GM21576 (cell line): ENCODE data around the gene CYTIP.
A peak's percentile ranks its signal among the peaks of the same experiment; 100 is the strongest.

ENCODE experiments used
- ATAC-seq: cut with Tn5 transposase; IDR thresholded peaks from one replicate; pipeline ENCODE4 v1.9.1; 2021; ENCODE audit warnings: mild to moderate bottlenecking, moderate library complexity; ENCODE audit not compliant: unreplicated experiment

CYTIP gene

DNA sequence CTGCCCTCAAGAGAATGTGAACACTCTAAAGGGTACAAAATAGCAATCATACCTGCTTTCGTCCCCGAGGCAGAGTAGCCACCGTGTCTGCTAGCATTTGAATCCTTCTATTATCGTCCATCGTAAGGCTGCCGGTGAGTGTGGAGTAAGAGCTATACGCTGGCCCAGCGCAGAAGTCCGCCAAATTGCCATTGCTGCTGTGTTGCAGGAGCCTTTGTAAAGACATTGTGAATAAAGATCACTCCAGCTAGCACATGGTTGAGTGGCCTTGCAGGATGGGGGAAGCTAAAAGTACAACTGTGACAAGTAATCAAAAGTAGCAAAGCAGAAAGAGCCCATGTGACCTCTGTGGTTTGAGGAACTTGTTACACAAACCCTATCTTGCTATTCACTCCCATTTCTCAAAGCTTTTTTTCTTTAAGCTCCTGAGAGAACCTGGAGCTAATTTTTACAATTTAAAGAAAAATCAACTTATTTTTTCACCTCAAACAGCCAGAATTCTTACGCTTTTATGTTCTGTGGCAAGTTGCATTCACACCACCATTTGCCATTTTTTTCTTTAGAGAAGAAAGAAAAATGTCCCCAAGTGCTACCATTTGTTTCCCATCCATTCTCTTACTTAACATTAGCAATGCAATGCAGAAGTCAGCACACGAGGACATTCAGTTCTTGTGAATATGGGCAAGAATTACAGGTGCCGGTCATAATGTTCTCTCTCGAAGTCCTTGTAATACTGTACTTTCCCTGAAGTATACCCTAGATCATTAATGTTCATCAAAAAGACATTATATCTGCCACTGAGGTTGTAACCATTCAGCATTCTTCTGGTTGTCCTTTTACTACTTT is at the start of gene CYTIP:
Gene CYTIP, minus strand, starts transcription at position 295 of the 846 bp plus-strand sequence. Its CDS starts 69 bp downstream, at position 226.
- ATAC-seq, result peak; percentile 49

DNA sequence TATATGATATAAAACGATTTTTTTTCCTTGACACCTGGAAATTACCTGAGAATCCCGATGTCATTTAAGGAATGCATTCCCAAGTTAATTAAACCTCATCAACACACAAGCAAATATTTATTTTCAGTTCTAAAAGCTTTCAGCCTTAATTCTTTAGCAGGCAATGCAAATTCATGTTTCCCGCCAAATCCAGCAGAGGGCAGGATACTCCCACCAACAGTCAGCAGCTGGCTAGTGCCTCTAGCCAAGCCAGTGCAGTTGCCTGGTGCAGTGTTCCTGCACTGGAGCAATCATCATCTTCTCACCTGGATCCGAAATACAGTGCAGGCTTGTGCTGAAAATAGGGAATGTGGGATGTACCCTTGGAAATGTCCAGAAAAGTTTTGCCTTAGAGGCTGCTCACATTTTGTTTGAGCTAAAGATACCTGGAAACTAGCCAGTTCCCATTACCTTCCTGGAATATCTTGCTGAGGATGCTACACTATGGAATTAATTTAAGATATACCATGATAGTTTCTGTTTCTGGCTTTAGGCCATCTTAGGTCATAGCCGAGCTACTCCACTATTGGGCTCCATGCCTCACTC is 48.4 kb upstream of the CYTIP start:
- peak; percentile 96 for ATAC-seq

DNA sequence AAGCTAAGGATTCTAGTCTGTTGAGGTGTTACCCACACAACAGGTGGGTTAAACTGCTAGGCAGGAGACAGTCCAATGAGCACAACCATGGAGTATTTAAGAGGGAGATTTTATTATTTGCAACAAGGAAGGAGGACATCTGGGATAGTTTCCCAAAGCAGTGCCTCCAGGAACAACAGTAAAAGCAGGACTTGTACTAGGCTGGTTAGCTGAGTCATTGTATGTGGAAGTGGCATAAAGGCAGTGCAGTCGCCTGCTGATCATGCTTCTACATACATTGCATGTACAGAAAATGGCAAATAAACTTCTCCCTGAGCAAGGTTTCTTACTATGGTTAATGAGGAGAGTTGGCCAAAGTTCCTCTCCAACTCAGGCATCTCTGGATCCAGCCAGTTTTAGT is 46.1 kb upstream of the CYTIP start:
- no peak for ATAC-seq

DNA sequence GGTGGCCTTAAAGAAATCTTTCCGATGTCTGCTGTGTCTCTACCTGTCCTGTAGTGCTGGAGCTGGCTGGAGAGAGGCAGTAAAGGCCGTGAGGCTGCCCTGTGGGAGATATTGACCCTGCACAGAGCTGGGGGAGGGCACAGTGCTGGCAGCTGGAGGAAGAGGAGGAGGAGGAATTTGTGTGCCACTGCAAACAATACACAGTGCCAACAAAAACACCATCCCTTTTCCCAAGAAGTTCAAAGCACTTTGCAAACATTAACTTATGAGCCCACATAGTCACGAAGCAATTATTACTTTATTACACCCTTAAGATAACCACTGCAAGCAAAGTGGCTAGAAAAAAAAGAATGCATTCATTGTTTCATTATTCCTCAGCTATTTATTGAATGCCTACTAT is 45.0 kb upstream of the CYTIP start:
- no peak for ATAC-seq

DNA sequence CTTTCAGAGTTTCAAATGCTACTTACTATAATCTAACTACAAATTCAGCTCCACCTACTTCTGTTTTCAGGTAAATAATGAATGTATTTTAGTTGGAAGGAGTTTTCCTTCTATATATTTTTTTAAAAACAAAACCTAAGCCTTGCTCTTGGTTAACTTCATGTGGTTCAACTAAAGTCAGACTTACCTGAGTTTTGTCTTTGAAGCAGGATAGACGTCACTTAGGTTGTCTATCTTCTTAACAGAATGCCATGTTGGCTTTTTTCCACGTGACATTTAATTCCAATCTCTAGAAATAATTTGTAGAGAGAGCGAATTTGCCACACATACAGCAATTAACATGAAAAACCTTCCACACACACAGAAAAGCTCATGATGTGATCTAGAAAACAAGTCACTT is 43.9 kb upstream of the CYTIP start:
- ATAC-seq, result no peak

DNA sequence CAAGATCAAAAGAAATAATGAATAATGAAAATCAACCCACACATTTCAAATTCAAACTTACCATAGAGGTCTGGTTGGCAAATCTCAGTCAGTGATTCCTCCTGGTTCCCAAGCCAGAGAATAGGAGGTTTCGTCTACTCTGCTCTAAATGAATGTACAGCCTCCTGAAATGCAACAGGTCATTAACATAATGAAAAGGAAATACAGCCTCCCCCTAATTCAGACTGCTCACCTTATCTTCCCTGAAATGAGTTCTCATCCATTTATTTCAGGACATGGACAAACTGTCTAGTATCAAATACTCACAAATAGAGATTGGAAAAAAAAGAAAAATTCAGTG is 43.4 kb upstream of the CYTIP start:
- ATAC-seq, result no peak

DNA sequence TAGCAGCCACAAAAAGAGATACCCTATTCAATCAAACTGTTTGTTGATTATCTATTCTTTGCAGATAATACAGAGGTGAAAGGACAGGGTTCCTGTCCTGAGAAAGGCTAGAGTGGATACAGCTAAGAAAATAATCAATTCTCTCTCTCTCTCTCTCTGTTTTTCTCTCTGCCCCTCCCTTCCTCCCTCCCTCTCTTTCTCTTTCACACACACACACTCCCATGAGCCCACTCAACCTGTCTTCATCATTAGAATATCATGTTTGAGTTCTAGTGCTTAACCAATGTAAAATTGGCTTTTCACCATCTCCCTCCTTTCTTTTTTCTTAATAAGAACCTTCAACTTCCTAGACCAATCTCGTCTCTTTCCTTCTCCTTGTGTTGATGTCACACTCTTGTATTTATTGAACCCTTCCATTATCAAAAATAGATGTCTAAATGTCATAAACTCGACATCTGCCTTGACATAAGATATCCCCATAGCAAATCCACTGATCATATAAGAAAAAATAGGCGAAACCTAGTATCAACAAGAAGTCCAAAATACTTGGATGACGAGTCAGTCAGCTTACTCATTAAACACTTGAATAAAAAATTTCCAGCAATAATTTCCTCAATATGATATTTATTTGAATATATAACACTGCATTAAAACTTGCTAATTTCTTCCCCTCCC is 42.8 kb upstream of the CYTIP start:
- no peak for ATAC-seq

DNA sequence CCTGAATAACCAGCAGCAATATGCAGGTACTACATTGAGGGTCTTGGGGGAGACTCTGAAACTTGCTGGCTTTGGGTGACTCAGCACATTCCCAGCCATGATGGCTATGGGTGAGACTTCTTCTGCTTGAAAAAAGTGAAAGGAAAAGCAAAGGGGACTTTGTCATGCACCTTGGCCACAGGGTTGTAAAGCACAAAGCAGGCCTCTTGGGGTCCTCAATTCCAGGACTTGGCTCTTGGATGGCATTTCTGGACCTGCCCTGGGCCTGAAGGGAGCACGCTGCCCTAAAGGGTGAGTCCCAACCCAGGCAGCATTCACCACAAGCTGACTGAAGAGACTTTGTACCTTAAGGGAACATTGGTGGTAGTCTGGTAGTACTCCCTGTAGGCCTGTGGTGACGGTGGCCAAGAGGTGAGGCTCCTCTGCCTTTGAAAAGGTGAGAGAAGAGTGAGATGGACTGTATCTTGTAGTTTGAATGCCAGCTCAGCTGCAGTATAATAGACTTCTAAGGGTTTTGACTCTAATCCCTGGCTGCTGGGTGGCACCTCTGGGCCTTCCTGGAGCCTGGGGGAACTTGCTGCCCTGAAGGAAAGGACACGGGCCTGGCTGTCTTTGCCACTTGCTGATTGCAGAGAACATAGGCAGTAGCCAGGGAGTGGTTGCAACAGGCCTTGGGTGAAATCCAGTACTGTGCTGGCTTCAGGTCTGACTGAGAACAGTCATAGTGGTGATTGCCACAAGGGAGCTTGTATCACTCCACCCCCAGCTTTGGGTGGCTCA is 36.5 kb upstream of the CYTIP start:
- peak; percentile 73 for ATAC-seq

DNA sequence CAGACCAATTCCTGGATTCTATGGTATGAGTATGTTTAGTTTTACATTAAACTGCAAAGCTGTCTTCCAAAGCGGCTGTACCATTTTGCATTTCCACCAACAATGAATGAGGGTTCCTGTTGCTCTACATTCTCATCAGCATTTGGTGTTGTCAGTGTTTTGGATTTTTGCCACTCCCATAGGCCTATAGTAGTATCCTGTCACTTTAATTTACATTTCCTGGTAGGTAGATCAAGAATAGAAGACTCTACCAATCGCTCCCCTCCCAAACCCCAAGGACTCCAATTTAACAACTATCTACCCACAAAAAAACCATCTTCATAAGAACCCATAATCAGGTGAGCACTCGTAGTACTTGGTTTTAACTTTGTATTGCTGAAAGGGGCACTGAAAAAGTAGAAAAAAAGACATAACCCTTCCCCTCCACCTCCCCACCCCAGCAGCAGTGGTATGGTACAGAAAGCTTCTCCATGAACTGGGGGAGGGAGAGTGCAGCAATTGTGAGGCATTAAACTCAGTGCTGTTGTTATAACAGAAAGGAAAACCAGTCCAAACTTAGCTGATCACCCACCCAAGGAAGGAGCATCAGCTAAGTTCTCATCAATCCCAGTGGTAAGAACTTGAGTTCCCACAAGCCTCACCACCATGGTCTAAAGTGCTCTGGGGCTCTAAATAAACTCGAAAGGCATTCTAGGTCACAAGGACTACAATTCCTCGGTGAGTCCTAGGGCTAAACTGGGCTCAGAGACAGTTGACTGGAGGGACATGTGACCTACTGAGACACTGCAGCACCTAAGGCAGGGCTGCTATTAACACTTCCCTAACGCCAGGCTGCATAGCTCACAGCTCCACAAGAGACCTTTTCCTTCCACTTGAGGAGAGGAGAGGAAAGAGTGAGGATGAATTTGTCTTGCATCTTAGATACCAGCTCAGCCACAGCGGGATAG is 35.5 kb upstream of the CYTIP start:
- ATAC-seq, result no peak

DNA sequence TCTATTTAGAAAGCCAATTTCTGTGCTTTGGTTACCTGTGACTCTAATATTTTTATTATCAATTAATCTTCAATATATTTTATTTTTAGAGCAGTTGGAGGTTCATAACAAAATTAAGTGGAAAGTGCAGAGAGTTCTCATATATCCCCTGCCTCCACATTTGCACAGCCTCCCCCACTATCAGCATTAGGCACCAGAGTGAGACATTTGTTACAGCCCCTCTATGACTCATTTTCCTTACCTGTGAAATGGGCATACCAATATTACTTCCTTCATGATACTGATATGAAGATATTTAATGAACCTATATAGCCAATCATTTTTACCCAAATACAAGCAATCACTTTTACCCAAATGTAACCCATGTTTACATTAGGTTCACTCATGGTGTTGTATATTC is 34.0 kb upstream of the CYTIP start:
- ATAC-seq, result no peak

DNA sequence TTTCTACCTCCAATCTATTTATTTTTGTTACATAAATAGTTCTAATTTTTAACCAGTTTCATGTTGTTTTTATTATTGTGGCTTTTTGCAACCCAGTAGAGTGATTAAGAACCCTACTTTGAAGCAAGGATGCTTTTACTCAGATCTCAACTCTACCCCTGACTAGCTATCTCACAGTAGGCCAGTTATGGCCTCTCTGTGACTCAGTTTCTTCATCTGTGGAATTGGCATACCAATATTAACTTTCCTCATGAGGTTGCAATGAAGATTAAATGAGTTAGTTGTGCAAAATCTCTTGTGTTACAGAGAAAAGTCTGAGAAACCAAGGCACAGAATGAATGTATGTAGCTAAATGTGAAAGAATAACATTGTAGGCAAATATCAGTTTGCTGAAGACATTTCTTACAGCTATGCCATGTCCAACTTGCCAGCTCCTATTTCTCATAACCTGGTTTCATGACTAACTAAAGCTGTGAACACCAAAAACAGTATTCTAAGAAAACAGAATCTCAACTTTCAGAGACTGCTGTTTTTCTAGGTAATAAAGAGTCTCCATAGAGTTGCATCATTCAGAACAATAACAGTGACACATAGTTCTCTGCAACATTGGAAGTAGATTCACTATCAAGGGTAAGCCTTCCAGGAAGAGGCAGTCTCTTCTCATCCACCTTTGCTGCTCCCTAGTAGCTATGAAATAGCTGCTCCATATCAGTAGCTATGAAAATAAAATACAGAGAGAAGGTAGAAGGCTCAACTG is 33.2 kb upstream of the CYTIP start:
- no peak for ATAC-seq

DNA sequence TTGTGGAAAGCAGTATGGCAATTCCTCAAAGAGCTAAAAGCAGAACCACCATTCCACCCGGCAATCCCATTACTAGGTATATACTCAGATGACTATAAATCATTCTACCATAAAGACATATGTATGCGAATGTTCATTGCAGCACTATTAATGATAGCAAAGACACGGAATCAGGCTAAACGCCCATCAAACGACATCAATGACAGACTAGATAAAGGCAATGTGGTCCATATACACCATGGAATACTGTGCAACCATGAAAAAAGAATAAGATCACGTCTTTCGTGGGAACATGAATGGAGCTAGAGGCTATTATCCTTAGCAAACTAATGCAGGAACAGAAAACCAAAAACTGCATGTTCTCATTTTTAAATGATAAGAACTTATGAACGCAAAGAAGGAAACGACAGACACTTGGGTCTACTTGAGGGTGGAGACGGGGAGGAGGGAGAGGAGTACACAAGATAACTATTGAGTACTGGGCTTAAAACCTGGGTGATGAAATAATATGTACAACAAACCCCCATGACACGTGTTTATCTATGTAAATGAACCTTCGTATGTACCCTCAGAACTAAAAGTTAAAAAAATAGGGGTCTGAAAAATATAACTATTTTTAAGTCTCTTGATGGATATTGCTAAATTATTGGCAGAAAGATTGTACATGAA is 32.0 kb upstream of the CYTIP start:
- ATAC-seq, result no peak

DNA sequence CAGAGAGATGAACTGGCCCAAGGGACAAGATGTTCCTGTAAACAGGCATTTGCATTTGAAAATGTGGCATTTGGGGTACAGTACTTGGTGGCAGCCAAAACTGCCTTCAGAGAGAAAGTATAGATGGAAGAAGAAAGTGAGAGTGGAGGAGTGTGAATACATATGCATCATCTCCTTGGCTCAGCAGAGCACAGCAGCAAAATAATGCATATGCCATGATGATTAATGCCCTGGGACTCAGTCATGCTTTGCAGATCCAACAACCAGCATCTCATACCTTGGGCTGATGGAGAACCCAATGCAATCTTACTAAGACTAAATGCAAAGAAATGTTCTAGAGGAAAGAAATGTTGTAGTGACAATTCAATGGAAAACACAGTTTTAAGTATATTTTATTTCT is 29.7 kb upstream of the CYTIP start:
- ATAC-seq, result no peak

DNA sequence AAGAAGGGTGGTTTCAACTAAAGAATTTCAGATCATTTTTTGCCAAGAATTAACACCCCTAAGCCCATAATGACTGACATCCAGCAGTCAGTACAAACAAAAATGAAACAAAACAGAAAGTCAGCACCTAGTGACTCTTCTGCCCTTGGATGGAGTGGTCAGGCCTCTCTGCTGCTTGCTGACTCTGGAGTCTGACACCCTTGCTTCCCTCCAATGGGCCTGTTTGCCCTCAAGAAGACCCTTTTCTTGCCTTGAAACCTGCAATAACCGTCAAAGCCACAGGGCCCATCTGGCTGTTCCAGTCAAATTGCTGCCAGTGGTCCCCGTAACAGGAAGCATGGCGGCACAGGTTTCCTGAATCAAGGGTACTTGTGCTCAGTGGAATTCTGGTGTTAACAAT is 27.2 kb upstream of the CYTIP start:
- ATAC-seq, result peak; percentile 16

DNA sequence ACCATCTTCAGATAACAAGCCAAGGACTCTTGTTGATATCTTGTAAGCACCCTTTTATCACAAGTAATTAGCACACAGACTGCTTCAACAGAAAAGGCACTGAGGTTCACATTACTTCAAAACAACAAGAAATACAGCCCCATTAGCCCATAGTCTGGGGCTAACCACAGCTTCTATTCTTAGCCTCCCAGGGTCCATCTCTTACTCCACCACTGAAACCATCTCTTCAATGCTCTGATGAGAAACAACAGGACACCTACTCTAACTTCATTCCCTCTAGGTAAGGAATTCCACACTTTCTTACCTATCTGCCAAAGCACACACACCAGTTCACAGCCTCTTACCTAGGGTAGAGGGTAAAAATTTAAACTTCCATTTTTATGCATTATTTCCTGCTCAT is 26.4 kb upstream of the CYTIP start:
- peak; percentile 56 for ATAC-seq

DNA sequence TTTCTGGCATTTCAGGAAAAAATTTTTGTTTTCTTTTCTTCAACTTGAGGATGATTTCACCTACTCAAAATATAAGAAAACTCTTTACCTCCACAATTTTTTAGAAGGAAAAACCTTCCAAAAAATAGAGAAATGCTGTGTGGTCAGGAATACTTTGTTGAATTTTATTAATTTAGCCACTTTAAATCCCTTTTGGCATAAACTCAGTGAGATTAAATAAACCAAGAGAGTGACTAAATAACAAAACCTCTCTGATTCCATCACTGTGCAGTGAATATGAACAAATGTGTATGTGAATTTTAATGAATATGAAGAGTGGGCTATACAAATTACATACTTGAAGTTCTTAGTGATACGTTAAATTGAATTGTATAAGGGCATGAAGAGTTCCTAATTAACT is 25.8 kb upstream of the CYTIP start:
- no peak for ATAC-seq

DNA sequence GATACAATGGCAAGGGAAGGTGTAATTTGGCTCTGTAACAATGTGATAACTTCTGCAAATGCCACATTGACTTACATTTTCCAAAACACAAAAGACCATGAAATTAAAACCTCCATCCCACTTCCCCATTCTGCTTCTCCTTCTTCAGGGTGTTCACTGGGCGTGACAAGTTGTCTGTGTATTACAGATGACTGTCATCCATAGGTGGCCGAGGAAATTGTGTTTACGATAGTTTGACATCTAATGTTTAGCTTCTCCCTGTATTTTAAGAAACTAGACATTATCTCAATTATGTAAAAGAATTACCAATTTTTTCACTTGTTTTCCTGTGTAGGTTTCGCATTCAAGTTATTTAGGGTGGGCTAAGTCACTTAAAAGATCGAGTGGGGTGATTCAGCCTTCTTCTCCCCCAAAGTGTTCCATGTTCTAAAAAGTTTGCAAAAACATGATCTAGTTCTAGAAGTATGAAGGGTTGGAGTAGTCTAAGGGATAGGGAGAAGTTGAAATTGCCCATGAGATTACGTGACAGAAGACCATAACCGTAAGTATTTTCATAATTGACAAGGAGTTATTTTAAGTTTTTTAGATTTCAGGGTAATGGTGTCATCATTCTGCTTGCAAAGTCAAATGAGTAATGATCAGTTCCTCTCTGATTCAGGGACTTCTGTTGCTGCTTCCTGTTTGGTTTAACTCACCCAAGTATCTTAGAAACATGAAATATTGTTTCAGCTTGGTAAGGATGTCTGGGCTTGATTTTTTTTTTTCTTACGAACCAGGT is 25.2 kb upstream of the CYTIP start:
- ATAC-seq, result peak; percentile 78

DNA sequence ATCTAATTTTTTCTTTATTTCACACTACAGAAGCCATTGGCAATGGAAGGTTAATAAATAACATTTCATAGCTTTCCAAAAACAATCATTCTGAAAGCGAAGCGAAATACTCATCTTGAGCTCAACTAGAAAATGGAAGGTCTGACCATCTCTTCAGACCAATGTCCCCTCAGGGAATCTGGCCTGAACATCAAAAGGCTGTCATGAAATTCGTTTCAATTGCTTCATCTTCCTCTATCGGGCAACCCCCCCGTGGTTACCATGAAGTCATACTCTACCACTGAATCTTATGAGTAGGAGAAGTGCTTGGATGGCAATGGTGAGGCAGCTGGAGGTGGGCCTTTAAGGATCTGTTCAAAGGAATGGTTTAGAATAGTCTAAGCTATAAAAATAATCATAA is 22.9 kb upstream of the CYTIP start:
- no peak for ATAC-seq
